IPS DF 6.9 (cell line): Measurements from ENCODE around the gene DIRAS1.
A peak's percentile ranks its signal among the peaks of the same experiment; 100 is the strongest.

Source experiments
- DNase-seq: peaks from one replicate; pipeline ENCODE4 v3.0.0-alpha.2; 2013; ENCODE audit warnings: low read depth, low spot score
- H3K27ac ChIP-seq: one replicate; pipeline ENCODE4 v1.5.1; 2013; ENCODE audit warnings: low read length, control low read depth
- H3K27me3 ChIP-seq: 2 replicates; pipeline ENCODE4 v1.6.1; 2013; ENCODE audit warnings: mild to moderate bottlenecking, low read length; ENCODE audit not compliant: control insufficient read depth, insufficient read depth
- H3K36me3 ChIP-seq: 2 replicates; pipeline ENCODE4 v1.6.1; 2013; ENCODE audit warnings: low read length; ENCODE audit not compliant: control insufficient read depth, insufficient read depth
- H3K4me1 ChIP-seq: 2 replicates; pipeline ENCODE4 v1.6.1; 2013; ENCODE audit warnings: low read length; ENCODE audit not compliant: control insufficient read depth, insufficient read depth
- H3K4me3 ChIP-seq: 2 replicates; pipeline ENCODE4 v1.5.1; 2013; ENCODE audit warnings: mild to moderate bottlenecking, low read length
- H3K9me3 ChIP-seq: 2 replicates; pipeline ENCODE4 v1.6.1; 2013; ENCODE audit warnings: low read length, inconsistent platforms; ENCODE audit not compliant: control insufficient read depth, insufficient read depth
- WGBS: extraction: QIAGEN DNeasy Blood & Tissue Kit; methylation state at CpG from one replicate; pipeline ENCODE4 v1.1.7; 2013; ENCODE audit warnings: mixed read lengths, missing lambda C conversion rate; ENCODE audit not compliant: insufficient read length, insufficient coverage; 5-methylcytosine and 5-hydroxymethylcytosine counted together

The DIRAS1 gene

GRCh38 chr19:2726160-2726855 lies 5.1 kb upstream of the DIRAS1 start:
- no peaks in the 10 kb centered on the region for H3K9me3 ChIP-seq
- H3K36me3 ChIP-seq: no peaks in the 10 kb centered on the region
- no peak overlapping the region for H3K4me3 ChIP-seq
- H3K4me1 ChIP-seq: no peaks in the 10 kb centered on the region; the same call in 1 of the 2 replicates
- H3K27ac ChIP-seq: no peak overlapping the region
- no CpG with 5 or more reads among the region's 15 CpGs for WGBS
- no peaks in the 10 kb centered on the region for H3K27me3 ChIP-seq
- DNase-seq: no peak

GRCh38 chr19:2724148-2724557 lies 3.0 kb upstream of the DIRAS1 start:
- peaks cover 2% of the 10 kb centered on the region; the same call in 1 of the 2 replicates for H3K4me1 ChIP-seq
- no CpG with 5 or more reads among the region's 7 CpGs for WGBS
- DNase-seq: no peak
- no peaks in the 10 kb centered on the region for H3K9me3 ChIP-seq
- no peaks in the 10 kb centered on the region for H3K36me3 ChIP-seq
- H3K27ac ChIP-seq: no peak overlapping the region
- H3K27me3 ChIP-seq: no peaks in the 10 kb centered on the region
- H3K4me3 ChIP-seq: no peak overlapping the region

- no peaks in the 10 kb centered on the region for H3K9me3 ChIP-seq
- no peak overlapping the region for H3K4me3 ChIP-seq
- no peak for DNase-seq
- WGBS: no CpG with 5 or more reads among the region's 14 CpGs
- H3K27me3 ChIP-seq: no peaks in the 10 kb centered on the region
- no peak overlapping the region for H3K27ac ChIP-seq
- H3K36me3 ChIP-seq: no peaks in the 10 kb centered on the region
- H3K4me1 ChIP-seq: peaks cover 2% of the 10 kb centered on the region; the same call in 1 of the 2 replicates
Measured at GRCh38 chr19:2723747-2724146, 2.6 kb upstream of the DIRAS1 start.

GRCh38 chr19:2723345-2723715 lies 2.2 kb upstream of the DIRAS1 start:
- no peak for DNase-seq
- H3K36me3 ChIP-seq: no peaks in the 10 kb centered on the region
- peaks cover 2% of the 10 kb centered on the region; the same call in 1 of the 2 replicates for H3K4me1 ChIP-seq

GRCh38 chr19:2722541-2723344 lies 1.6 kb upstream of the DIRAS1 start:
- H3K27me3 ChIP-seq: no peaks in the 10 kb centered on the region
- no peak for DNase-seq
- WGBS: no CpG with 5 or more reads among the region's 28 CpGs
- no peak overlapping the region for H3K27ac ChIP-seq
- H3K36me3 ChIP-seq: no peaks in the 10 kb centered on the region
- no peak overlapping the region for H3K4me3 ChIP-seq
- peaks cover 2% of the 10 kb centered on the region; the same call in 1 of the 2 replicates for H3K4me1 ChIP-seq
- H3K9me3 ChIP-seq: no peaks in the 10 kb centered on the region

More at GRCh38 chr19:2723345-2723715, 2.2 kb upstream of the DIRAS1 start:
- no peak overlapping the region for H3K27ac ChIP-seq
- H3K27me3 ChIP-seq: no peaks in the 10 kb centered on the region
- H3K9me3 ChIP-seq: no peaks in the 10 kb centered on the region
- H3K4me3 ChIP-seq: no peak overlapping the region
- no CpG with 5 or more reads among the region's 13 CpGs for WGBS

GRCh38 chr19:2721570-2722540 lies 683 bp upstream of the DIRAS1 start:
- Histone ChIP-seq H3K4me3 (peak overlapping the region; percentile 44; the same call in 1 of the 2 replicates), H3K9me3 (no peaks in the 10 kb centered on the region), H3K27ac (no peak overlapping the region), H3K36me3 (no peaks in the 10 kb centered on the region), H3K4me1 (peaks cover 2% of the 10 kb centered on the region; the same call in 1 of the 2 replicates), H3K27me3 (no peaks in the 10 kb centered on the region)
- no CpG with 5 or more reads among the region's 39 CpGs for WGBS
- DNase-seq: no peak

DNA sequence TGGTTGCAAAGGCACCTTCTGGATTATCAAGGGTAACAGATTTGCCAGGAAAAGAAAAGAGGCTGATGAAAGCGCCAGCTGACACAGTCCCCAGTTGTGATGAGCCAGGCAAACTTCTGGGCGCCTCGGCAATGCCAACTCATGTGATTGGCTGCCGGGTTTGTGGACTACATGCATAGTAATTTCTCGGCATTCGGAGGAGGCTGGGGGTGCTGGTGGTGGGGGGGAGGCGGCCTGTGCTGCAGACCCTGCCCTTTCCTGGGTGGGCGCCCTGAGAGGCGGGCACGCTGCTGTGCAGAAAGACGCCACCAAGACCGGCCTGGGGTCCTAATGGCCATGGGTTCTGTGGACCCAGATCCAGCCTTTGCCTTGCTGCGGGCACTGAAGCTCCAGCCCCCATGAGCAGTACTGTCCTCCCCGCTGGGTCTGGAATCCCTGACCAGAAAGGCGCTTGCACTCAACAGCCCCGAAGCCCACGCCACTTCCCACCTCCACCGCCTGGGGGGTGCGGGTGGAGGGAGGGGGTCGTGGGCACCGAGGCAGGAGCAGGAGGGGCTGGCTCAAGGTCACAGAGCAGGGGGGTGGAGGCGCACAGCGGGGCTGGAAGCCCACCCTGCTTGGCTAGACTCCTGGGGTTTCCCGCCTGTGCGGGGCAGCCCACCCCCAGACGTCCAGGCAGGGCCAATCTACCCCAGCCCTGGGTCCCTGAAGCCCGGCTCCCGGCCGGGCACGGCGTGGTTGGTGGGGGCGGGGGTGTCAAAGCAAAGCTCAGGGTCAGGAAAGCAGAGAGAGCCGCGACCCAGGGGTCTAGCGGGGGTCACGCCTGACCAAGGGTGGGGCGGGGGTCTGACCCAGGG lies 1.0 kb downstream of the DIRAS1 start:
- Histone ChIP-seq H3K9me3 (no peaks in the 10 kb centered on the region), H3K4me3 (peak overlapping the region; percentile 67; the same call in 1 of the 2 replicates), H3K27me3 (no peaks in the 10 kb centered on the region), H3K36me3 (no peaks in the 10 kb centered on the region), H3K27ac (no peak overlapping the region), H3K4me1 (peaks cover 2% of the 10 kb centered on the region; the same call in 1 of the 2 replicates)
- no CpG with 5 or more reads among the region's 37 CpGs for WGBS
- DNase-seq: no peak

- no peak overlapping the region for H3K27ac ChIP-seq
- H3K4me3 ChIP-seq: no peak overlapping the region
- no CpG with 5 or more reads among the region's 7 CpGs for WGBS
- no peaks in the 10 kb centered on the region for H3K9me3 ChIP-seq
- DNase-seq: no peak
- no peaks in the 10 kb centered on the region for H3K36me3 ChIP-seq
- H3K4me1 ChIP-seq: peaks cover 2% of the 10 kb centered on the region; the same call in 1 of the 2 replicates
- no peaks in the 10 kb centered on the region for H3K27me3 ChIP-seq
Measured at GRCh38 chr19:2719232-2719735, 1.9 kb downstream of the DIRAS1 start.
